Measurements from ENCODE around the gene CCSER2.
"Not testable (repeated sequence)": the region's sequence is repeated elsewhere in the genome, so short reads cannot be mapped to it uniquely, and the experiment has no call there.

Gene CCSER2

GRCh38 chr10:84392181-84392580 is 63.8 kb downstream of the CCSER2 start:
- no peak for DNase-seq (ENCODE audit: low spot score)

- DNase-seq (ENCODE audit: low spot score): no peak
These were observed 67.2 kb downstream of the CCSER2 start for GRCh38 chr10:84395581-84395980.

DNA sequence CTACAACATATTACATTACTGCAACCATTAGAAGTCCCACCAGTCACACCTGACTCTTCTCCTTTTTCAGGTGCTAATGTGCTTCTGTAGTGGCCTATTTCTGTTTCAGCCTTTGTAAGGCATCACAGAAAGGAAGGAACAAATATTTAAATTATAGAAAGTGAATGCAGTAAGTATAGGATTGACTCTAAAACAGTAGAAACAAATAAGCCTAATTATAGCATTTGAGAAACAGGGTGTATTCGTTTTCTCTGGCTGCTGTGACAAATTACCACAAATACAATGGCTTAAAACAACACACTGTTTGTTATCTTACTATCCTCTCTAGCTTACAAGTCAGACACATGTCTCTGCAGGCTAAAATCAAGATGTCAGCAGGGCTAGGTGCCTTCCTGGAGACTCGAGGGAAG is 69.4 kb downstream of the CCSER2 start:
- no peak for DNase-seq (ENCODE audit: low spot score)

- no peak for DNase-seq (ENCODE audit: low spot score)
These were observed 70.3 kb downstream of the CCSER2 start for GRCh38 chr10:84398696-84399095.

GRCh38 chr10:84401854-84402611 is 73.6 kb downstream of the CCSER2 start:
- DNase-seq (ENCODE audit: low spot score): no peak

- DNase-seq (ENCODE audit: low spot score): no peak
These were observed 76.4 kb downstream of the CCSER2 start for GRCh38 chr10:84404783-84405182.

DNA sequence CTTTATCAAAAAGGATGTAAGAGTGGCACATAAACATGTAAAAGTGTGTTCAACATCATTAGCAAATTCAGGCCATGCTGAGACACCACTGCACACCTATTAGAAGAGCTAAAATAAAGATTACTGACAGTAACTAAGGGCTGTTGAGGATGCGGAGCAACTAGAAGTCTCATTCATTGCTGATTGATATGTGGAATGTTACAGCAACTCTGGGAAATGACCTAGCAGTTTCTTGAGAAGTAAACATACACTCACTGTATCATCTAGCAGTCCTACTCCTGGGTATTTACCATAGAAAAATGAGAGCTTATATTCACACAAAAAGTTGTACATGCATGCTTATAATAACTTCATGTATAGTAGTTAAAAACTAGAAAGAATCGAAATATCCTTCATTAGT is 77.3 kb downstream of the CCSER2 start:
- DNase-seq (ENCODE audit: low spot score): no peak

DNA sequence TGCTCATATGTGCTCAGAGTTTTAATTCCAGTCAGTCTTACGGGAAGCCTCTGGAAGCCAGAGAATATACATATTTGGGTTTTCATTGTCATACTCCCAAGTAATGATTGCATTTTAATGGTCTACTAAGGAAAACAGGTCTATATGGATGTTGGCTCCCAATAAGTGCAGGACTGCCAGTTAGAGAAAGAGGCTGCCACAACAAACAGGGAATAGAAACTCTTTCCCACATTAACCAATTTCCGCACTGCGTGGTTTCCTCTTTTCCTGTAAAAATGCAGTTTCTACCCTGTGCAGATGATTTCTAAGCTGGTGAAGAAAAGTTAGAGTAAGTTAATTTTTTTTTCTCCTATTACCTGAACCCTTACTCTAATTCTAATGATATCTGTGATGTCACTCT is 78.2 kb downstream of the CCSER2 start:
- DNase-seq (ENCODE audit: low spot score): no peak

GRCh38 chr10:84407388-84408049 is 79.1 kb downstream of the CCSER2 start:
- no peak for DNase-seq (ENCODE audit: low spot score)

- no peak for DNase-seq (ENCODE audit: low spot score)
These were observed 84.1 kb downstream of the CCSER2 start for GRCh38 chr10:84412482-84412881.

GRCh38 chr10:84414110-84414509 is 85.7 kb downstream of the CCSER2 start:
- DNase-seq (ENCODE audit: low spot score): not testable (repeated sequence)

- no peak for DNase-seq (ENCODE audit: low spot score)
These were observed 87.3 kb downstream of the CCSER2 start for GRCh38 chr10:84415539-84416244.

DNA sequence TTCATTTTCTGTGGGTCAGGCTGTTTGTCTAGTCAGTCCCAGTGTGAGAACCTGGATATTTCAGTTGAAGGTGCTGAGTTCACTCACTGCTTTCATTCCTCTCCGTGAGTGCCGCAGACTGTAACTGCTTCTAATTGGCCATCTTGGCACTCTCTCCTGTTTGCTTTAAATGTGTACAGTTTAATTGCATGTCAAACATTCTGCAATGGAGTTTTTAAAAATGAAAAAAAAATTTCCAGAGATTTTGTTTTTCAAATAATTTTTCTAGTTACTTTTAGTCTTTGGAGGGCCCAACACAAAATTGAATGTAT is 87.8 kb downstream of the CCSER2 start:
- DNase-seq (ENCODE audit: low spot score): no peak

DNA sequence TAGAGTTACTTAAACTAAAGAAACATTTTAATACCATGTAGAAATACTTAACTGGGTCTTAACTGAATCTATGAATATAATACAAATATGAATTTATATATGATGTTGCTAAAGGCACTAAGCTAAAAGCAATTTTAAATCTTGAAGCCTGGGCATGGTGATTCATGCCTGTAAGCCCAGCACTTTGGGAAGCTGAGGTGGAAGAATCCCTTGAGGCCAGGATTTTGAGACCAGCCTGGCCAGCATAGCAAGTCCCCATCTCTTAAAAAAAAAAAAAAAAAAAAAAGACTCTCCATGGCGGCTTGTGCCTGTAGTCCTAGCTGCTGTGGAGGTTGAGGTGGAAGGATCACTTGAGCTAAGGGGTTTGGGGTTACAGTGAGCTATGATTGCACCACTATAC is 95.3 kb downstream of the CCSER2 start:
- no peak for DNase-seq (ENCODE audit: low spot score)

- peak; percentile 56 for DNase-seq (ENCODE audit: low spot score)
These were observed 96.4 kb downstream of the CCSER2 start for GRCh38 chr10:84424731-84425167.

DNA sequence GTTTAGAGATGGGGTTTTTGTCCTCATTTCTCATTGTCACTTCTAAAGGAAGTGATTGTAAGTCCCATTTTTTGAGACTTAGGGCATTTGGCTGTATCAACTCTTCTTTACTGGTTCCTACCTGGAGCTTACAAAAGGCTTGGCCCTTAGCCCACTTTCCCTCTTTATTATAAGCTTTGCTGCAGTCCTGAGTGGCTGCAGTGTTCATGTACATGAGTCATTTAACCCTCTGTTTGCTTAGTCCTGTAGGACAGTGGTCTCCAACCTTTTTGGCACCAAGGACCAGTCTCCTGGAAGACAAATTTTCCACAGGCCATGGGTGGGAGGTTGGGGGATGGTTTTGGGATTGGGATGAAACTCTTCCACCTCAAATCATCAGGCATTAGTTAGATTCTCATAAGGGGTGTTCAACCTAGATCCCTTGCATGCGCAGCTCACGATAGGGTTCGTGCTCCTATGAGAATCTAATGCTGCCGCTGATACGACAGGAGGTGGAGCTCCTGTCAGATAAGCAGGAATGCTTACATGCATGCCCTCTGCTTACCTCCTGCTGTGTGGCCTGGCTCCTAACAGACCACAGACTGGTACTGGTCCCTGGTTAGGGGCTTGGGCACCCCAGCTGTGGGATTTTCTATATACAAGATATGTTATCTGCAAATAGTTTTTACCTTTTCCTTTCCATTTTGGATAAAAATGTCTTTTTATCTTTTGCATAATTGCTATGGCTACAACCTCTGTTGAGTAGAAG is 99.7 kb downstream of the CCSER2 start:
- no peak for DNase-seq (ENCODE audit: low spot score)

GRCh38 chr10:84428711-84429110 is 100.3 kb downstream of the CCSER2 start:
- DNase-seq (ENCODE audit: low spot score): no peak

GRCh38 chr10:84429926-84430520 is 101.6 kb downstream of the CCSER2 start:
- peak; percentile 70 for DNase-seq (ENCODE audit: low spot score)

DNA sequence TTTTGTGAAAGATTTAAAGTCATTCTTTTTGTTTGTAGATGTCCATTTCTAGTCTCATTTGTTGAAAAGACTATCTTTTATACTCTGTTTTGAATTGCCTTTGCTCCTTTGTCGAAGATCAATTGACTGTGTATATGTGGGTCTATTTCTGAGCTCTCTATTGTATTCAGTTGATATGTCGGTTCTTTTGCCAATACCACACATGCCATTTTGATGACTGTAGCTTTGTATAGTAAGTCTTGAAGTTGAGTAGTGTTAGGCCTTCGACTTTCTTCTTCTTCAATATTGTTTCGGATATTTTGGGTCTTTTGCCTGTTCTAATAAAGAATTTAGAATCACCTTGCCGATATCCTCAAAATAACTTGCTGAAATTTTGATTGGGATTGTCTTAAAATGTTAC is 104.5 kb downstream of the CCSER2 start:
- no peak for DNase-seq (ENCODE audit: low spot score)

DNA sequence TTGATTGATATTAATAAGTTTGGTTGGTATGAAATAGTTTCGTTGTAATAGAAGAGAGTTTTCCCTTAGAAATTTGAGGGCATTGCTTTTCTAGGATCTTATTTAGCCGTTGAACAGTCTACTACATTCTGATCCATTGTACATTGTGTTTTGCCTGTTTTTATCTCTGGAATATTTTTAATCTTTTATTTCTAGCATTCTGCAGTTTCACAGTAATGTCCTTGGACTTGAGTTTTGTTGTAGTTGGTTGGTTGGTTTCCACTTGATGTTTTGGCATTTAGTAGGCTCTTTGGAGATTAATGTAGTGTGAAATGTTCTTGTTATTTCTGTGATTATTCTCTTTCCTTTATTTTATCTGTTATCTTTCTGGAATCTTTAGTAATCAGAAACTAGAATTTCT is 112.4 kb downstream of the CCSER2 start:
- no peak for DNase-seq (ENCODE audit: low spot score)

GRCh38 chr10:84447701-84448400 is 119.5 kb downstream of the CCSER2 start:
- DNase-seq (ENCODE audit: low spot score): no peak

All from ecto neural progenitor cell (in vitro differentiated cells).